GM21447 (cell line): ENCODE results near the gene SEL1L3.

Experiments
- ATAC-seq: cut with Tn5 transposase; IDR thresholded peaks from one replicate; pipeline ENCODE4 v1.9.1; 2021; ENCODE audit not compliant: unreplicated experiment

SEL1L3 gene

DNA sequence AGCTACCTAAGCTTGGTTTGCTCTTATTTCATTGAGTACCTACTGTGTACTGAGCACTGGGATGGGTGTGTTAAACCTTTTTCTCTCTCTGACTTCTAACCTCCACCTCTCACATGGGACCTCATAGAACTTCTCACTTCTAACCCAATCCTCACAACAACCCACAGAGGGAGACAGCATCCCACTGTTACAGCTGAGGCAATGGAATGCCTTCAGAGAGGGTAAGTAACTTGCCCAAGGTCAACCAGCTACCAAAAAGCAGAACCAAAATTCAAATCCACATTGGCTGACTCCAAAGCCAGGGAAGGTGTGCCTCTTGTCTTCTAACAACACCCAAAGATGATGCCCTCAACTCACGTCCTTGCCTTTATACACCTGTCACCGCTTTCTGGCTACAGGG, 5.4 kb downstream of the SEL1L3 start:
- ATAC-seq, result no peak

DNA sequence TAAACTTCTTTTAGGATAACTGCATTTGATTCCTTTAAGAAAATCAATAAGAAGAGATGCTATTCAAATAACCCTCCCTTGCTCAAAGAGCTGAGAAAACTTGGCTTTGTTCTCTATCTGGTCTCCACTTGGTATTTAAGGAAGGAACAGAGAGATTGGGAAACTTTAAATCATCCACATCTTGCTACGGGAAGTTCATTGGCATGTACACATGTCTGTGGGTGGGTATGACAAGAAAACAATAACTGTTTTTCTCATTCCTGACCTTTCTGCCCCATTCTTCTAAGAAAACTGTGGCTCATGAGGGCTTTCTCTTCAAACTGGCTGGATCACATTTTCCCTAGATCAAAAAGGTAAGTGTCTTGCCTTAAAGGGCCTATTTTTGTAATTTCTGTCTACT, 6.0 kb downstream of the SEL1L3 start:
- ATAC-seq, result no peak

DNA sequence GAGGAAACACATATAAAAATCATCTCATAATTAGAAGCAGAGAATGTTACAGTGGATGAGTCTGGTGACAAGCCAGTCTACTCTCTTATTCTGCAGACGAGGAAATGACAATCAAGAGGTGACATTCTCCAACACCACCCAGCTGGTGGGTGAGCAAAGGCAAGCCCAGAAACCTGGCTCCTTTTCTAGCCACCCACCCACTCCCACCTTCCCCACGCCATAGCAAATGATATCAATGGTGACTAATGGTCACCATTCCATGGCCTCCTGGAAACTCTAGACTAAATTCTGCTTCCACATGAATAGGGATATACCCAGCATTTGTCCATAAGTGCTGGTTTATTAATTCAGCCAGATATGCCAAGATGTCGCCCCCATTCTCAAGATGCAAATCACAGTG, 10.7 kb downstream of the SEL1L3 start:
- ATAC-seq, result no peak

DNA sequence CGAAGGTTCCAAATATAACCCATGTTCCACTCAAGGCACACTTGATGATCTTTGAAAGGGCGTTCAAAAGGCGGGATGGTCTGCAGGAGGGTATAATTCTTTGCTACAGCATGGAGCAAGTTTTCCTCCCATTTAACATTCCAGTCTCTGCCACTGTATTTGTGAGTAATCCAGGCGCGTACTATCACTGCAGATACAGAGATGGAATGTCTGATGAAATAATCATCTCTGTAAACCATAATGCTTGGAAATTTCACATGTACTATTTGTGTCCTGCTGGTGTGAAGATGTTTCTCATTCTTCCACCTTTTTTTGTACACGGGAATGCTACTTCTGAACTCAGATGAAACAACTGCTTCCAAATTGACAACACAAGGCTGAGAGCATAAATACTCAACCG, 15.5 kb downstream of the SEL1L3 start:
- ATAC-seq, result no peak

DNA sequence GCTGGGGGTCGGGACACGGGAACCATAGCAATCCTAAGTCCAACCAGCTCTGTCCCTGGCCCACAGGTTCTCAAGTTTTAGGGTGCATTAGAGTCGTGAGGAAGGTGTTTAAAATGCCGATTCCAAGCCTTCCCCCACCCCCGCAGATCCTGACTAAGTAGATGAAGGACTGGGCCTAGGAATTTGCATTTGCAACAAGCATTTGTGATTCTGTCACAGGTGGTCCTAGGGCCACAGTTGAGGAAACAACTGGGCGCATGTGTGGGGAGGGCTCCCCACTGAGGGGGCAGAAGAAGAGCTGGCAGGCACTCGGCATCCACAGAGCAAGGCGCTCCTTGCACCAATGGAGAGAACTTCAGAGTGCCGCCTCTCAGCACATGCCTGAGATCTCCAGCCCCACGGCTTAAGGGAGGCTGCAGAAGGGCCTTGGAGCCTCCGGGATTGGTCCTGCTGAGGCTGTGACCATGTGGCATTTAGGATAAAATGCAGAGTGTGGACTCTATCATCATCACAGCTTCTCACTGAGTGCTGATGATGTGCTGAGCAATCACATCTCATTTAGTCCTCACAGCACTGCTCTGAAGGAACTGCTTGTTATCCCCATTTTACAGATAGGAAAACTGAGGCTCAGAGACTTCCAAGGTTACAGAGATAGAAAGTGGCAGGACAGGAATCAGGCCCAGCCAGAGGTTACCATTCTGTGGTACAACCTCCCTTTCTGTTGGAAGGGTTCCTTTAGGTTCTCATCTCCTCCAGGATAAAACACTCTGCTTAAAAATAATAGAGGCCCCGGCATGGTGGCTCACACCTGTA, 16.7 kb downstream of the SEL1L3 start:
- no peak for ATAC-seq

DNA sequence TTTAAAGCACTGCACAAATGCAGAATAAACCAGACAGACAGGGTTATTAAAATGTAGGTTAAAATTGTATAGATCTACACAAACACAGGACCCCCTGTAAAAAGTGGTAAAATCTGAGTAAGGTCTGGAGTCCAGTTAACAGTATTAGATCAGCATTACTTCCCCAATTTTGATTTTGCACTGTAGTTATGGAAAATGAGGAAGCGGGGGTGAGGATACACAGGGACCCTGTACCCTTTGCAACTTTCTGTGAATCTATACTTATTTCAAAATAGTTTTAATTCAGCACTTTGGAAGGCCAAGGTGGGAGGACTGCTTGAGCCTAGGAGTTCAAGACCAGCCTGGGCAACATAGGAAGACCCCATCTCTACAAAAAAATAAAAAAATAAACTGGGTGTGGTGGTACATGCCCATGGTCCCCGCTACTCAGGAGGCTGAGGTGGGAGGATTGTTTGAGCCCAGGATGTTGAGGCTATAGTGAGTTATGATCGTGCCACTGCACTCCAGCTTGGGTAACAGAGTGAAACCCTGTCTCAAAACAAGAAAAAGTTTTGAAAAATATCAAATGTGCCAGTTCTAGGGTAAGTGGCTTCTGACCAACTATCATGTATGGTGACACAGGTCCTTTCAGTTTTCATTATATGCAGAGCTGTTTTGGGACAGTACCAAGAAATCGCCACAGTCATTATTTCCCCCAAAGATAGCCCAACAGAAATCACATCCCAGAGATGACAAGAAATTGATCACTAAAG, 17.7 kb downstream of the SEL1L3 start:
- no peak for ATAC-seq

DNA sequence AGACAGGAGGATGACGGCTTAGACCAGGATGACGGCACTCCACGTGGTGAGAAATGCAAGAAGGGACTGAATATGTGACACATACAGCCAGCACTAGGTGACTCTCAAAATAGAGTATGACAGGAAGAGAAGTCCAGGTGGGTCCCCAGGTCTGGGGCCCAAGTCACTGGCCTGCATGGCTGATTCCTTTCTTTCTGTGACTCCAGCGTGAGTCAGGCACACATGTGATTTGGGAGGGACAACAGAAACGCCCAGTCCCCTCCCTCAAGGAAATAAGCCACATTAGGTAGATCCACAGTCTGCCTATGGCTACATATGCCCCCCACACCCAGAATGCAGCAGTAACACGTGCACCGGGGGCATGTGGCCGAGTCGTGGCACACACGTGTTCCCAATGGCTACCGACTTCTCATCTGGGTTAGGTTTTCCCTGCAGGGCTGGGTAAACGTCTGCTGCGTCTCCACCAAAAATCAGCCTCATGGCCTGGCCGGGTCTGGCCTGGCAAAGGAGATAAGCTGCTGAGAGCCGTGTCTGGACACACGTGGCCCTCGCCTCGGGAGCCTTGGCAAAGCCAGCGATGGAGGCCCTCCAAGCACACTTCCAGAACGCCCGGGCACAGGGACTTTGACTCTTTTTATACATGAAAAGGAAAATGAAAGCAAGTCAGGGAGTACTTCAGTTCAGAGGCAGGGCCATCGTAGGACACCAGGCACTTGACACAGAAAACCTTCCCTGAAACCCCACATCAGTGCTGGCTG, 19.3 kb downstream of the SEL1L3 start:
- peak; percentile 52 for ATAC-seq

DNA sequence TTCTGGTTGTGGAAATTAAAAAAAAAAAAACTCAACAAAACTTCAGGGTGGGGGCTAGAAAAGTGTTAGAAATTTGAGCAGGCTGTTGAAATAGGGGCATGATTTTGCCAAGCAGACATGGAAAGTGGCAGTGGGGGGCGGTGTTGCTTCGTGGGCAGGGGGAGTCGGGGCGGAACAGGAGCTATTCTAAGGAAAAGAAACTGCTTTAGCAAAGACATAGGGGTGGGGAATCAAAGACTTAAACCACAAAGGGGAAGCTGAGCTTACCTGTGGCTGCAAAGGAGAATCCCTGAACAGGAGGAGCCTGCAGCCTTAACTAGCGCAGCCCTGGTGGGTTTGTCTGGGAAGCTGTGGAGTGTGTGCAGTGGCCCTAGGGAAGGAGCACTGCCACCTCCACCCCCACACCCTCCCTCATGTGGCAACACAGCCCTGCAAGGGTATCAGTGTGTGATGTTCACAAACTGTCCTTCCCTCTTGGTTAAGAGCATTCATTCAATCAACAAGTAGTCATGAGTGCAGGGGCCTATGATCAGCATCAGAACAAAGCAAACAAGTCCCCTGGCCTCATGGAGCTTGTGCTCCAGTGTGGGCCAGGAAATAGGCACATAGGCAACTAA, 20.5 kb downstream of the SEL1L3 start:
- ATAC-seq, result peak; percentile 70

DNA sequence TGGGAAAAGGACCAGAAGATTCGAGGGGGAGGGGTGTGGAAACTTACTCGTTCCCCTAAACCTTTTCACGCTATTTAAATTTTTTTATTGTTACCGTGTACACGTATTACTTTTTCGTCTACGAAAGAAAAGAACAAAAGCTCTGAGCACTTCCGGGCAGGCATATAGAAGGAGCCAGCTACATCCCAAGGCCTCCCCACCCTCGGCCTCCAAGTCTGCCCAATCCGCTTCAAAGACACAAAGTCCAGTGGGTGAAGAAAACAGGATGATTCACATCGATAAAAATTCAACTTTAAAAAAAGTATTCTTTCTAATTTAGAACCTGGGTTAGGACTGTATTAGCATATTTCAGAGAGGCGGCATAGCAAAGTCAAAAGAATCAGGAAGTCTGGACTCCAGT, 23.1 kb downstream of the SEL1L3 start:
- no peak for ATAC-seq

DNA sequence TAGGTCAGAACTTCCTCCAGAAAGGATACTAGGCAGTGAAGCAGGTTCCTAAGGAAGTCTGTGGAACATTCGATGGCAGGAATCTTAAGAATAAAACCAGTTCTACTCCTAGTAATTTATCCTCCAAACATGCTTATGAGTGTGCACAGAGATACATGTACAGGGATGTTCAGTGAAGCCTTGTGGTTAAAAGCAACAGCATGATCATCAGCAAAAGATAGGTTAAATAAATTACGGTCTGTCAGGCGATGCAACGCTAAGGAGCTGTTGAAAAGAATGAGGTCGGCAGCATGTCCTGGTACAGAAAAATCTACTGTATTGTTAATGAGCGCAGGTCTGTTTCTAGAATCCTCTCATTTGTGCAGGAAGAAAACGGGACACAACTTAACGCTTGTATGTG, 23.6 kb downstream of the SEL1L3 start:
- ATAC-seq, result no peak

DNA sequence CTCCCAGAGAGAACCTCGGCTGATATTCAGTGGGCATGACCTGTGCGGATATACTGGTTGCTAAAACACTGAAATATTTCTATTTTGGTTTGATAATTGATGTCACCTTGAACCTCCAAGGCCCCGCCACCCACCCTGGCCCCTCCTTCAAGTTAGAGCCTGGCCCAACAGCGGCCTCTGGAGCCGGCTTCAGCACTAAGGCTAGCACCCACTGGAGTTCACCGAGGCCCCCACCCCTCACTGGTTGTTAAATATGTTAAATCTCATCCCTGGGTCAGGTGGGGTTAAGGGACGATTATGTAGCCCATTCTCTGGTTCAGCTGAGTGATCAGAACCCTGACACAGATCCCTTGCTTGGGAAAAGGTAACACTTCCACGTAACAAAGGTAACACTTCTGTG, 24.3 kb downstream of the SEL1L3 start:
- no peak for ATAC-seq

DNA sequence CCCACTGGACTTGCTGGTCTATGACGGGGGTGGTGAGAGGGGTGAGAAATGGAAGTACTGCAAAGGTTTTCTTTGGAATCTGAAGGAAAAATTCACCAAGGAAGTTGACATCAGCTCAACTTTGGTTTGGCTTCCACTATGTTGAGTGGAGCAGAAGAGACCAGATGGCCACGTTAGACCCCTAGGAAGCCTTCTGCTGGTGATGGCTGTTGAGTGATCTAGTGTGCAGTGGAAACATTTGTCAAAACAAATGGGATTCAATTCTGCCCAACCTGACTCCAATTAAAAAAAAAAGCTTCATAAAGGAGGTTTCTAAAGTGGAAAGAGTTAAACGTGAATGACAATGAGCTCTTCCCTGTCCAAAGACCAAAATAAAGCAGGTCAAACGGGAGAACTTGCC, 25.7 kb downstream of the SEL1L3 start:
- no peak for ATAC-seq

DNA sequence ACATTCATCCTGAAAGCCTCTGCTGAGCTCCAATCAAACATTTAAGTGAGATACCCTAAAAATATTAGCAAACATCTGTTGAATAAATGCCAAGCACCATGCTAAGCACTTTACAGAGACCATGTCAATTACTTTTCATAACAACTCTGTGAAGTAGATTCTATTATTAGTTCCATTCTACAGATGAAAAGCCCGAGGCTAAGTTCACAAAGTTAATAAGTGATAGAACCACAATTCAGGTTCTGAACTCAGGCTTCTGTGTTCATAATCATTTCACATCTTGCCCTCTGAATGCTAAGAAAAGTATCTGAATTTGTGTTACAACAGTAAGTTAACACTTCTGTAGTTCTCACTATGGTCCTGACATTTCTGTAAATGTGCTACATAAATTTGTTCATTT, 27.4 kb downstream of the SEL1L3 start:
- no peak for ATAC-seq

DNA sequence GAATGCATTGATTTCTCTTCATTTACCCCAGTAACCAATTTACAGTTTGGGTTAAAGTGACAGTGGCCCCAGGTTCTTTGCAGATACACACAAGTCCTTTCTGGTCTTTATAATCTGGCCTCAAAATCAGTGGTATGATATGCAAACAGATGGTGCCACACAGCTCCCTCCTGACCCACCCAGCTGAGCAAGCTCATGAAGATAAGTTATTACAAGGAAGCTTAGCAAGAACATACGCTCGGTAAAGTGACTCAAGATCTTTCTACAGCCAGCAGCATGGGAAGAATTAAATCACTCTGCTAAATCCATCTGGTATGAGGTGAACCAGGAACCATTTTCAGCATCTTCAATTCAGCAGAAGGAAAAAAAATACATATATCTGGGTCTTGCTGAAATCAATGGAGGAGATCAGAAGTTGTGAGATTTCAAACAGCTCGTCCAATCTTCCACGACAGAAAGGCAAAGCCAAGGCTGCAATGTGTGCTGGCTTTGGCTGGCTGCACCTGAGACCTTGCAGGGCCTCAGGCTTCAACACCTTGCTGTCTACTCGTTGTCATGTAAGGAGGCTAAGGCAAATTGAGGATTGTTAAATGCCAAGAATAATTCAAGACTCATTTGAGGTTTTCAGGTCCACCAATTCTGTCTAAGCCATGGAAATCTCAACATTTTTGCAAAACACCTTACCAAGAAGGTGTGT, 28.2 kb downstream of the SEL1L3 start:
- no peak for ATAC-seq

DNA sequence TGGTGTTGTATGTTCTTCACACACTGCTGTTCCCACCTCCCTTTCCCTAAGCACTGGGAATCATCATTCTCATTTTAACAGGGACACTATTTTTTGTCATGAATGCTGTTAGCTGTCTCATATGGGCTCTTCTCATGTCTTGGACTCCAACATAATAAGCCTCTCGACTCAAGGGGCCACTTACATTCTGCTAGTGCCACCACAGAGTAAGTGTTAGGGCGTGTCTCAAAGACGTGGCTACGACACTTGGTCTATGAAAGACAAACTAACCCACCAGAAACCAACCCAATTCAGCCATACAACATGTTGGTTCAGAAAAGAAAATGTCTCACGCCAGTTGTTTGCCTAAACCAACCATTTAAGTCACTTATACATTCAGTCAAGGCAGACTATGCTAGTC, 32.2 kb downstream of the SEL1L3 start:
- no peak for ATAC-seq

DNA sequence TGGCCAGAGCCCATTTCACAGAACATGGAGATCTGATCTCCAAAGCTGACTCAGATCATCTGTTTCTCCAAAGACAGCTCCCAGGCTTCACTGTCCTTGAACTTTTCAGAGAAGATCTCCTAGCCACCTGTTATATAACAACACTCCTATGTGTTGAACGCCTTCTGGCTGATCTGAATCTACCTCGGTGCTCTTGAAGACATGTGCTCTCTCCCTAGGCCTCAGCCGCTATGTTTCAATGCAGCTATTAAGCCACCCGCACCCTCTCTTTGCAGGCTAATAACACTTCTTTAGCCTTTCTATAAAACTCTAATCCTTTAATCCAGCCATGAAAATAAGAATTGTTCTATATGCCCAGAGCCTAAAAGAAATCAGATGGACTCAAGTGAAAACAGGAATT, 34.9 kb downstream of the SEL1L3 start:
- no peak for ATAC-seq

DNA sequence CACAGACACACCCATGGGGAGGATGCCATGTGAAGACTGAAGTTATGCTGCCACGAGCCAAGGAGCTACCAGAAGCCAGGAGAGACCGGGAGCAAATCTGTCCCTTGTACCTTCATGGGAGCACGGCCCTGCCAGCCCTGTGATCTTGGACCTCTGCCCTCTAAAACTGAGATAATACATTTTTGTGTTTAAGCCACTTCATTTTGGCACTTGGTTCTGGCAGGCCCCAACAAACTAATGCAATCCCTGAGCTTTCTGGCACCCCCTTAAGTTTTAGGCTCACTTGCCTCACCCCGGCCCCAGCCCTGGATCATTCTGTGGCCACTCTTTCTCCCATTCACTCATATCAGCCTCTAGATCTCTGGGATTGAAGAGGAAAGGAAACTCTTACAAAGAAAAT, 35.4 kb downstream of the SEL1L3 start:
- ATAC-seq, result no peak

DNA sequence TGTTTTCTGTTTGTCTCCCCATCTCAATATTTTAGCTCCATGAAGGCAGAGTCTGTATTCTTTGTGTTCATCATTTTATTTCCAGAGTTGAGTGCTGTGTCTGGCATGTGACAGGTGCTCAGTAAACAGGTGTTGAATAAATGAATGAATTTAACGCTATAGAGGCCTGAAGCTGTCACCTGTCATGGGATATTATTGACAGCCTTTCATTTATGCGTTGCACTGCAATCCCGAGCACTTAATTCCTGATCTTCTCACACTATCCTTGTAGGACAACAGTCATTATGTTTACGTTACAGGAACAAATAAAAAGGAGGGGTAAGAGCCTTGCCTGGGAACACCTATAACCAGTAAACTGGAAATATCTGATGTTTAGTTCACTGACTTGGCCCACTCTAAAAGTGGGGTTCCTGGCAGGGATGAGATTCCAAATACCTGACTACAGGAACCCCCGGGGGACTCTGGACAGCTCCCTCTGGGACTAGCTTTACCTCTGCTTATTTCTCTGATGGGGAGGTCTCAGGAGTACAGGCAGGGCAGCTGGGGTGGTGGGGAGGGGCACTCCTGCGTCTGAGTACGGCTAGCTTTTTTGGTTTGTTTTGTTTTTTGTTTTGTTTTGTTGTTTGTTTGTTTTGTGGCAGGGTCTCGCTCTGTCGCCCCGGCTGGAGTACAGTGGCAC, 36.6 kb downstream of the SEL1L3 start:
- ATAC-seq, result no peak

DNA sequence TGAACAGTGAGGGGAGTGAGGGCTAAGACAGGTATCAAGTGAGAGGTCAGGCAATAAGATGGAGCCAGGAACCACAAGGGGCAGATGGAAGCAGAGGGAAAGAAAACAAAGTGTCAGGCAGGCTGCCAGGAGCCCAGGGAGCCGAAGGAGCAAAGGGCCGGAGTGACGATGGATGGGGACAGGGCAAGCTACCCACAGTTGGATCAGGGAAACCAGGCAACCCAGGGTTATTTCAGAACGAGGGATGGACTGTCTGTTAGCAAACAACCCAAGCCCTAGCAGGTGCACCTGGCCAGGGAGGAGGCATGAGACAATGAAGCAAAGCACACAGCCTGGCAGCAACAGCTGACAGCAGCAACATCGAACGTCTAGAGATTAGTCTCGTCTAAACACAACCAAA, 39.2 kb downstream of the SEL1L3 start:
- no peak for ATAC-seq

DNA sequence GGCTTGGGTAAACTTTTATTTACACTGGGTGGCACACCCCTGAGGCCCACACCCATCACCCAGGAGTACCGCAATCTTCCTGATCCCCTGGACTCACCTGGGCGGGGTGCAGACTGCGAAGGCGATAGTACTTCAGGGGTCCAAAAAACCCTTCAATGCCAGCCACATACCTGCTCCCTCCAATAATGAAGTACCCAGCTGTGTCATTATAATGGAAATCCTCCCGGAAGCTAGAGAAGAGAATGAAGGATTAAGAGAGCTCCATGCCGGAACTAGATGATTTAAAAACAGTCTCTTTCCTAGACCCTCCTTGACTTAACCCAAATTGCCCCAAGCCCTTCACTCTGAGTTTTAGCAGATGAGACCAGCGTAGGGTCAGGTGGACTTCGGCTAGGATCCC, 40.9 kb downstream of the SEL1L3 start:
- no peak for ATAC-seq
